ENCODE measurements around the gene PLS1. TPM values are rescaled to one million over a fixed set of nuclear protein-coding genes. Genes with fewer than 3 reads are reported as not detected.
A peak's percentile ranks its signal among the peaks of the same experiment; 100 is the strongest.

The PLS1 gene
- total RNA-seq, 1 experiment from 2014 or later = 36.1 TPM

- no TSS peak for BruUV-seq (replicated peaks)
- CTCF ChIA-PET = no interaction called here
These were observed 50.0 kb downstream of the PLS1 start for GRCh38 chr3:142646020-142646785.

GRCh38 chr3:142647856-142648255 is 51.7 kb downstream of the PLS1 start:
- no TSS peak for BruUV-seq (replicated peaks)
- in situ Hi-C loops (cut with HindIII; ENCODE audit: low pct_unique_long_range_greater_than_20kb, low sequenced_read_pairs) (no loop called here), intact Hi-C loops (cut with micrococcal nuclease; ENCODE audit: unreplicated experiment) (no loop called here)
- POLR2A ChIA-PET = interaction anchor here (0.5 kb wide), 1 partner anchor 10 kb away, joined by 3 read pairs; no protein-coding TSS in a partner anchor
- H3K9me3 ChIP-seq (ENCODE audit: control insufficient read depth, insufficient read depth, low read depth, low read length) = no peaks in the 10 kb centered on the region
- TF ChIP-seq REST (IDR thresholded peaks at IDR 0.05; ENCODE audit: insufficient read depth in 1 of 2, low read depth in 2 of 2, low read length in 1 of 2) (no peak), POLR2AphosphoS5 (IDR thresholded peaks at IDR 0.05; ENCODE audit: low read depth, low read length) (no peak), TCF7L2 (IDR thresholded peaks at IDR 0.05; ENCODE audit: low read depth, low read length) (no peak), SIN3A (IDR thresholded peaks at IDR 0.05; ENCODE audit: borderline replicate concordance, insufficient read depth, low read depth, low read length) (no peak), CTCF (IDR thresholded peaks at IDR 0.05) (no peak)
- peak; percentile 68 for DNase-seq (ENCODE audit: low read depth, low spot score)
- no peak overlapping the region for H3K4me3 ChIP-seq (ENCODE audit: low read depth in 2 of 2, low read length in 2 of 2)
- CTCF ChIA-PET = no interaction called here
- no peaks in the 10 kb centered on the region for H3K36me3 ChIP-seq (ENCODE audit: control insufficient read depth, insufficient read depth, low read length)
- H3K27me3 ChIP-seq (ENCODE audit: control insufficient read depth, insufficient read depth, low read length) = no peaks in the 10 kb centered on the region
- ATAC-seq = peak; percentile 79
- H3K27ac ChIP-seq (ENCODE audit: low read length) = peak overlapping the region; percentile 7; the same call in 1 of the 2 replicates
- H3K4me1 ChIP-seq (ENCODE audit: control insufficient read depth, insufficient read depth, low read length) = peaks cover 19% of the 10 kb centered on the region

More at GRCh38 chr3:142646020-142646785, 50.0 kb downstream of the PLS1 start:
- no peak for TF ChIP-seq CTCF (IDR thresholded peaks at IDR 0.05)
- TF ChIP-seq REST (IDR thresholded peaks at IDR 0.05; ENCODE audit: insufficient read depth in 1 of 2, low read depth in 2 of 2, low read length in 1 of 2) = no peak
- TF ChIP-seq POLR2AphosphoS5 (IDR thresholded peaks at IDR 0.05; ENCODE audit: low read depth, low read length) = no peak
- no peak for TF ChIP-seq TCF7L2 (IDR thresholded peaks at IDR 0.05; ENCODE audit: low read depth, low read length)
- no peaks in the 10 kb centered on the region for H3K9me3 ChIP-seq (ENCODE audit: control insufficient read depth, insufficient read depth, low read depth, low read length)
- POLR2A ChIA-PET = no interaction called here
- H3K4me1 ChIP-seq (ENCODE audit: control insufficient read depth, insufficient read depth, low read length) = peaks cover 19% of the 10 kb centered on the region
- no peak overlapping the region for H3K4me3 ChIP-seq (ENCODE audit: low read depth in 2 of 2, low read length in 2 of 2)
- intact Hi-C loops (cut with micrococcal nuclease; ENCODE audit: unreplicated experiment) = no loop called here
- ATAC-seq (peak; percentile 64; the same call in 1 of the 2 replicates), DNase-seq (ENCODE audit: low read depth, low spot score) (no peak)
- in situ Hi-C loops (cut with HindIII; ENCODE audit: low pct_unique_long_range_greater_than_20kb, low sequenced_read_pairs) = no loop called here
- H3K27me3 ChIP-seq (ENCODE audit: control insufficient read depth, insufficient read depth, low read length) = no peaks in the 10 kb centered on the region
- H3K27ac ChIP-seq (ENCODE audit: low read length) = no peak overlapping the region
- H3K36me3 ChIP-seq (ENCODE audit: control insufficient read depth, insufficient read depth, low read length) = no peaks in the 10 kb centered on the region
